ENCODE measurements around the gene KIF5B.
A peak's percentile ranks its signal among the peaks of the same experiment; 100 is the strongest.
"Not testable (repeated sequence)": the region's sequence is repeated elsewhere in the genome, so short reads cannot be mapped to it uniquely, and the experiment has no call there.

Gene KIF5B

GRCh38 chr10:32072025-32072800 is 16.0 kb upstream of the KIF5B start:
- no peak overlapping the region for H3K4me3 ChIP-seq (ENCODE audit: low read length)
- no peak for DNase-seq (ENCODE audit: low read depth)
- TF ChIP-seq, protein P1, sequence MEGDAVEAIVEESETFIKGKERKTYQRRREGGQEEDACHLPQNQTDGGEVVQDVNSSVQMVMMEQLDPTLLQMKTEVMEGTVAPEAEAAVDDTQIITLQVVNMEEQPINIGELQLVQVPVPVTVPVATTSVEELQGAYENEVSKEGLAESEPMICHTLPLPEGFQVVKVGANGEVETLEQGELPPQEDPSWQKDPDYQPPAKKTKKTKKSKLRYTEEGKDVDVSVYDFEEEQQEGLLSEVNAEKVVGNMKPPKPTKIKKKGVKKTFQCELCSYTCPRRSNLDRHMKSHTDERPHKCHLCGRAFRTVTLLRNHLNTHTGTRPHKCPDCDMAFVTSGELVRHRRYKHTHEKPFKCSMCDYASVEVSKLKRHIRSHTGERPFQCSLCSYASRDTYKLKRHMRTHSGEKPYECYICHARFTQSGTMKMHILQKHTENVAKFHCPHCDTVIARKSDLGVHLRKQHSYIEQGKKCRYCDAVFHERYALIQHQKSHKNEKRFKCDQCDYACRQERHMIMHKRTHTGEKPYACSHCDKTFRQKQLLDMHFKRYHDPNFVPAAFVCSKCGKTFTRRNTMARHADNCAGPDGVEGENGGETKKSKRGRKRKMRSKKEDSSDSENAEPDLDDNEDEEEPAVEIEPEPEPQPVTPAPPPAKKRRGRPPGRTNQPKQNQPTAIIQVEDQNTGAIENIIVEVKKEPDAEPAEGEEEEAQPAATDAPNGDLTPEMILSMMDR (conservative IDR thresholded peaks at IDR 0.05; ENCODE audit: low read length): no peak

GRCh38 chr10:32070645-32071044 is 14.4 kb upstream of the KIF5B start:
- no peak overlapping the region for H3K4me3 ChIP-seq (ENCODE audit: low read length)
- DNase-seq (ENCODE audit: low read depth): no peak
- TF ChIP-seq, protein P1 (conservative IDR thresholded peaks at IDR 0.05; ENCODE audit: low read length): no peak

DNA sequence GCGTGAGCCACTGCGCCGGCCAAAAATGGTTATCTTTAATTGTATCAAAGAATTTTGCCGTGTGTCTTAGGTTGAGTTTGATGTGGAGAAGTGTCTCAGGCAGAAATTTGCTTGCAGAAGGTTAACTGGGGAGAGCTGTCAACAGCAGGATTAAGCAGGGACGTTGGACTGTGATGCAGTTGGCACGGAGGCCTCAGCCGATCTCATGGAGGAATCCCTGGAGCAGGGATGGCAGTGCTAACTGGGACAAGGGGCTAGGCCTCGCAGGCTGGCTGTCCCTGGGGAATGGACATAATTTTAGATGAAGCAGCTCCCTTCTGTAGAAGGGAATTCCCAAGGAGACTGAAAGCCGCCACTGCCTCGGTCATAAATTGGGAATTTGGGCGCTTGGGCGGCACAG is 12.3 kb upstream of the KIF5B start:
- H3K4me3 ChIP-seq (ENCODE audit: low read length): no peak overlapping the region
- TF ChIP-seq, protein P1 (conservative IDR thresholded peaks at IDR 0.05; ENCODE audit: low read length): no peak
- no peak for DNase-seq (ENCODE audit: low read depth)

DNA sequence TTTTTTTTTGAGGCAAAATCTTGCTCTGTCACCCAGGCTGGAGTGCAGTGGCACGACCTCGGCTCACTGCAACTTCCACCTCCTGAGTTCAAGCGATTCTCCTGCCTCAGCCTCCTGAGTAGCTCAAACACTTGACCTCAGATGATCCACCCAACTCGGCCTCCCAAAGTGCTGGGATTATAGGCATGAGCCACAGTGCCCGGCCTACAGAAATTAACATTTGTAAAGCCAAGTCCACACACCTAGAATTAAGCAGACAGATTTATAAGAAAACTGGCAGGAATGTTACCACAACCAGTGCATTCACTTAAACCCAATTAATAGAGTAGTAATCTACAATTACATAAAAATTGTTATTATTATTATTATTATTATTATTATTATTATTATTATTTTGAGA is 11.7 kb upstream of the KIF5B start:
- not testable (repeated sequence) for H3K4me3 ChIP-seq (ENCODE audit: low read length); DNase-seq (ENCODE audit: low read depth)

- TF ChIP-seq, protein P1 (conservative IDR thresholded peaks at IDR 0.05; ENCODE audit: low read length): no peak
- no peak overlapping the region for H3K4me3 ChIP-seq (ENCODE audit: low read length)
- DNase-seq (ENCODE audit: low read depth): peak; percentile 80
These were observed 9.6 kb upstream of the KIF5B start for GRCh38 chr10:32065856-32066255.

DNA sequence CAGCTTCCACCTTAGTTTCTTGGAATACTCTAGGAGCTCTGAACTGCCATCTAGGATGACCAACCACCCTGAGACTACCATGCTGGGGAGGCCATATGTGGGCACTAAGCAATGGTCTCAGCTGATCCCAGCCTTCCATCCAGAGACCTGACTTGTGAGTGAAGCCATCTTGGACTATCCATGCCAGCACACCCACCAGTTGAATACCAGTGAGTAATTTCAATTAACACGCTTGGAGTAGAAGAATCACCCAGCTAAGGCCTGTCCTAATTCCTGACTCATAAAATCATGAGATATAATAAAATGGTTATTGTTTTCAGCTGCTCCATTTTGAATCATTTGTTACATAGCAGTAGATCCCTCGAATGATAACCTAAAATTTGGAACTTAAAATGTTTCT is 5.2 kb upstream of the KIF5B start:
- H3K4me3 ChIP-seq (ENCODE audit: low read length): no peak overlapping the region
- TF ChIP-seq, protein P1 (conservative IDR thresholded peaks at IDR 0.05; ENCODE audit: low read length): no peak
- DNase-seq (ENCODE audit: low read depth): no peak

DNA sequence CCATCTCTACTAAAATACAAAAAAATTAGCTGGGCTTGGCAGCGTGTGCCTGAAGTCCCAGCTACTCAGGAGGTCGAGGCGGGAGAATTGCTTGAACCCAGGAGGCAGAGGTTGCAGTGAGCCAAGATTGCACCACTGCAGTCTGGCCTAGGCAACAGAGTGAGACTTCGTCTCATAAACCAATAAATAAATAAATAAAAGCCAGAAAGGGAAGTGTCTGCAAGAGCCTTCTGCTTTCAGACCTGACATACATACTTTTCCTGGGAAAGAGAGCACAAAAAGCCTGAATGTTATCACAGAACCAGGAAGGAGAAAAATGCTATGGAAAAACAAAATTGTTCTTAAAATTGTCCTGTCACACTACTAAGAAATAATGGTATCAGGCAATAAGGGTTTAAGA is 4.1 kb upstream of the KIF5B start:
- TF ChIP-seq, protein P1 (conservative IDR thresholded peaks at IDR 0.05; ENCODE audit: low read length): no peak
- DNase-seq (ENCODE audit: low read depth): no peak
- no peak overlapping the region for H3K4me3 ChIP-seq (ENCODE audit: low read length)
